Measurements from ENCODE around the gene CPT1A.

- TF ChIP-seq CTCF (IDR thresholded peaks at IDR 0.05; ENCODE audit: low read length) (no peak), EZH2 (IDR thresholded peaks at IDR 0.05; ENCODE audit: borderline replicate concordance, low read length) (no peak)
These were observed 68.8 kb downstream of the CPT1A start for GRCh38 chr11:68772936-68773335.
